WI38 (cell line): Measurements from ENCODE around the gene RNF225.

Source experiments
- H3K4me3 ChIP-seq: 2 replicates; pipeline ENCODE4 v1.5.1; 2011; ENCODE audit warnings: low read depth, mild to moderate bottlenecking, control low read depth, low read length
- TF ChIP-seq, protein P1 (sequence below): IDR thresholded peaks from 2 replicates; pipeline ENCODE4 v1.5.1; 2012; ENCODE audit warnings: low read depth, mild to moderate bottlenecking, control low read depth, low read length

RNF225 gene

DNA sequence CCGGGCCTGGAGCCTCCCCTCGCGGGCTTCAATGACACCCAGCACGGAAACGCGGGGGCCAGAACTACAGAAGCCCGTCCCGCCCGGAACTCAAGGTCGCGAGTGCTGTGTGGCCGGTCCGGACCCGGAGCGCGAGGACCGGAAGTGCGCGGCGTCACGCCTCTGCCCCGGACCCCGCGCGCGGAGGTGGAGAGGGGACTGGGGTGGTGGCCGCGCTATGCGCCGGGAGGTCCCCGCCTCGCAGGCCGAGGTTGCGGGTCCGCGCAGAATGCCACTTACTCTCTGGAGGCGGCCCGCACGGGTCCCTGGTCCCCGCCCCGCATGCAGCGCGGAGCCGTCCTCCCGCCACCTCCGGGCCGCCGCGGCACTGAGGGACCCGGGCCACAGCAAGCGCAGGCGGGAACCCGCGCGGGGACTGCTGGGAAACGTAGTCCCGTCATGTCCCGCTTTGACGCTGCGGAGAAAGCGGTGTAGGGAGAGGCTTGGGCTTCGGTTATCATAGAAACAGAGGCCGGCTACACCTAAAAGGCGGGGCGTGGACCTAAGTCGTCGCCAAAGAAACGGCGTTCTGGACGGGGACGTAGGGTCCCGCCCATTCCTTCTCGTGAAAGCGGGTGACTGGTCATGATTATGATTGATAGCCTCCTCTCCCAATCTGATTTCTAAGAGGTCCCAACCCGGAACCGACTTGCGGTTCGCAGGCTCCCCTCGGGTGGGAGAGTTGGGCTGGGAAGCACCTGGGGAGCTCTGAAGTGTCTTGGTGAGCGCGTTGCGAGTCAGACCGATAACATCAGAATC, 14.6 kb upstream of the RNF225 start, which contains the start of gene ZNF837:
Gene ZNF837, minus strand, starts transcription at position 369 of the 798 bp plus-strand sequence. CDS start 11,698 bp downstream, outside the sequence.
- TF ChIP-seq, protein P1, sequence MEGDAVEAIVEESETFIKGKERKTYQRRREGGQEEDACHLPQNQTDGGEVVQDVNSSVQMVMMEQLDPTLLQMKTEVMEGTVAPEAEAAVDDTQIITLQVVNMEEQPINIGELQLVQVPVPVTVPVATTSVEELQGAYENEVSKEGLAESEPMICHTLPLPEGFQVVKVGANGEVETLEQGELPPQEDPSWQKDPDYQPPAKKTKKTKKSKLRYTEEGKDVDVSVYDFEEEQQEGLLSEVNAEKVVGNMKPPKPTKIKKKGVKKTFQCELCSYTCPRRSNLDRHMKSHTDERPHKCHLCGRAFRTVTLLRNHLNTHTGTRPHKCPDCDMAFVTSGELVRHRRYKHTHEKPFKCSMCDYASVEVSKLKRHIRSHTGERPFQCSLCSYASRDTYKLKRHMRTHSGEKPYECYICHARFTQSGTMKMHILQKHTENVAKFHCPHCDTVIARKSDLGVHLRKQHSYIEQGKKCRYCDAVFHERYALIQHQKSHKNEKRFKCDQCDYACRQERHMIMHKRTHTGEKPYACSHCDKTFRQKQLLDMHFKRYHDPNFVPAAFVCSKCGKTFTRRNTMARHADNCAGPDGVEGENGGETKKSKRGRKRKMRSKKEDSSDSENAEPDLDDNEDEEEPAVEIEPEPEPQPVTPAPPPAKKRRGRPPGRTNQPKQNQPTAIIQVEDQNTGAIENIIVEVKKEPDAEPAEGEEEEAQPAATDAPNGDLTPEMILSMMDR, result no peak

DNA sequence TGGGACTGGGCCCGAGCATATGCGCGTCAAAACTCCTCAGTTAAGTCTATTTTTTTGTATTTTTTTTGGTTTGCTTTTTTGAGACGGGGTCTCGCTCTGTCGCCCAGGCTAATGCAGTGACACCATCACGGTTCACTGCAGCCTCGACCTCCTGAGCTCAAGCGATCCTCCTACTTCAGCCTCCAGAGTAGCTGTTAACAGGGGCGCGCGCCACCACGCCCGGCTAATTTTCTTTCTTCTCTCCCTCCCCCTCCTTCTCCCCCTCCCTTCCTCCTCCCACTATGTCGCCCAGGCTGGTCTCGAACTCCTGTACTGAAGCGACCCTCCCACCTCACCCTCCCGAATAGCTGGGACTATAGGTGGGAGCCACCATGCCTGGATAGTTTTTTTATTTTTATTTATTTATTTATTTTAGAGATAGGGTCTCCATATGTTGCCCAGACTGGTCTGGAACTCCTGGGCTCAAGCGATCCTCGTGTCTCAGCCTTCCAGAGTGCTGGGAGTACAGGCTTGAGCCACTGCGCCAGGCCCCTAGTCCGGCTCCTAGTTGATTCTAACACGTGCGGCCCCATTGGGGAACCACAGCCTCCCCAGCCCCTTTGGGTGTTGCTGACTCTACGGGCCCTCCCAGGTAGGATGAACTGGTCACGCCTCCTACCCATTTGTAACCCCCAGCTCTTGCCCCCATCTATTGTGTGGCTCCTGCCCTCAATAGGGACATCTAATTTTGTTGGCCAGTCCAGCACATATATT, 13.8 kb upstream of the RNF225 start:
- TF ChIP-seq, protein P1, result no peak
- peak overlapping the region; percentile 78 for H3K4me3 ChIP-seq

More for the DNA sequence above, 14.6 kb upstream of the RNF225 start, which contains the start of gene ZNF837:
- H3K4me3 ChIP-seq, result peak within 1 kb of the TSS; percentile 78

DNA sequence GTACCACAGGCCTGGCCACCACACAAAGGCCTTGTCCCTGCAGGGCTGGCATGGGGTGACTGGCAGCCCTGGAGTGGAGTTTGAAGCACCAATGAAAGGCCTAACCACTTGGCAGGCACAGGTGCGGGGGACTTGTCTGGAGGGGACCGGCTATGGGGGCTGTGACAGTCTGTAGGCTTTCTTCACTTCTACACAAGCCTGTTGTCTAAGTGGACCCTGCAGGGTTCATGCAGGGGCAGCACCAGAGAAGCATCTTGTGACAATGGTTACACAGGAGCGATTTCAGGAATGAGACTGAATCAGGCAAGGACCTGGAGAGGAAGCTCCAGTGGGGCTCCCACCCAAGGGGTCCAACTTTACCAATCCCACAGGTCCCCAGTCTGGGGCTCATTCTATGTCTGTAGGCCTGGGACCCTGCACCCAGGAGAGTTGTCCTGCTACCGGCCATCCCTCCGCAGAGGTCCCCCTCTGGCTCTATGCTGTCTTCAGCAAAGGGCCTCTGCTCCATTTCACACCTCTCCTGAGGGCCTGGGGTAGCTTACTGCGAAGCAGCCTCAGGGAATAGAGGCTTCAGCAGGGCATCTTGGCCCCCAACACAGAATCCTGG, 12.4 kb upstream of the RNF225 start:
- TF ChIP-seq, protein P1, result no peak
- H3K4me3 ChIP-seq, result no peak overlapping the region

DNA sequence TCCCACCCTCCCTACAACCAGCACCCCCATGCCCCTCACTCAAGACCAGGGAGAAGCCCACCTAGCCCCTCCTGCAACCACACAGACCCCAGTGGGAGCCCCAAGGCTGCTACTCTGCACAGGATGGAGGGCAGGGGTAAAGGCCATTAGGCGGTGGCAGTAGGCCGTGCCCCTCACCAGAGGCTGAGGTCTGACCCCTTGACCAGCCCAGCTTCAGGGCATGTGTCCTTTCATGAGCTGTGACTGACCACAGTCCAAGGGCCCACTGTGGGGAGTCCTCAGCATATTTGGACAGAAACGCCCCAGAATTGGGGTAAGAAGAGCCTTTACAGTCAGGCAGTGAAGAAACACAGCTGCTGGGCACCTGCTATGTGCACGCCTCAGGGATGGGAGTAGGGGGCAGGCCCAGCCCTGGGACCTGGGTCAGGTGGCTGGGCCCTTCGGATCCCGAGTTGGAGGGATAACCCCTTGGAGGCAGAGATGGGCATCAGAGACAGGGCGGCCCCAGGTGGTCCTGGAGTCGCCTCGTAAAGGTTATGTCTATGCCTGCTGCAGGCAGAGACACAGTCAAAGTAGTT, 10.1 kb upstream of the RNF225 start:
- TF ChIP-seq, protein P1, result no peak
- H3K4me3 ChIP-seq, result peak overlapping the region; percentile 97

DNA sequence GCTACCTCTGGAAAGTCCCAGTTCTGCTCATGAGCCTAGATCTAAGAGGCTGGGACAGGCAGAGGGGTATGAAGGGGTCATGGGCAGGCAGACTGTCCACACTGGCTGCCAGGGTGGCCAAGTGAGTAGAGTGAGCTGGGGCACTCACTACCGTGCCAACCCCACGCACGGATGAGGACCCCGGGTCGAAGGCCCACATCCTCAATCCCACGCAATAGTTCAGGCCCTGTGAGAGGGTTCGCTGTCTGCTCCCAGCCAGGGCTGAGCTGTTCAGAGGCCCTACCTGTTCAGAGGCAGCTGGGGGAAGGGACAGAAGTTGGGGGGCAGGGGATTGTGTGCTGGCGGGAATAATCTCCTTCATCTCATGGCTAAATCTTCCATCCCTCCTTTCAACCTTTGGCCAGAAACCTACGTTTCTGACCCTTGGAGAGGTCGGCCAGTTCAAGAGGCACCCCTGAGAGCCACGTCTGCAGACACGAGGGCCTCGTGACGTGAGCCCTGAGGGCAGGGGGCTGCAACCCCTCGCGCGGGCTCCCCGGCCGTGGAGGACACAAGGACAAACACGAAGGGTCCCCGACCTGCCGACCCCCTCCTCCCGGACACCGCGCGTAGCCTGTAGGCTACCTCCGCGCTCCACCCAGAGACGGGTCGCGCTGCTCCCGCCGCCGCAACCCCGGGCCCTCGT, 9.4 kb upstream of the RNF225 start:
- H3K4me3 ChIP-seq, result peak overlapping the region; percentile 97
- TF ChIP-seq, protein P1, result no peak

DNA sequence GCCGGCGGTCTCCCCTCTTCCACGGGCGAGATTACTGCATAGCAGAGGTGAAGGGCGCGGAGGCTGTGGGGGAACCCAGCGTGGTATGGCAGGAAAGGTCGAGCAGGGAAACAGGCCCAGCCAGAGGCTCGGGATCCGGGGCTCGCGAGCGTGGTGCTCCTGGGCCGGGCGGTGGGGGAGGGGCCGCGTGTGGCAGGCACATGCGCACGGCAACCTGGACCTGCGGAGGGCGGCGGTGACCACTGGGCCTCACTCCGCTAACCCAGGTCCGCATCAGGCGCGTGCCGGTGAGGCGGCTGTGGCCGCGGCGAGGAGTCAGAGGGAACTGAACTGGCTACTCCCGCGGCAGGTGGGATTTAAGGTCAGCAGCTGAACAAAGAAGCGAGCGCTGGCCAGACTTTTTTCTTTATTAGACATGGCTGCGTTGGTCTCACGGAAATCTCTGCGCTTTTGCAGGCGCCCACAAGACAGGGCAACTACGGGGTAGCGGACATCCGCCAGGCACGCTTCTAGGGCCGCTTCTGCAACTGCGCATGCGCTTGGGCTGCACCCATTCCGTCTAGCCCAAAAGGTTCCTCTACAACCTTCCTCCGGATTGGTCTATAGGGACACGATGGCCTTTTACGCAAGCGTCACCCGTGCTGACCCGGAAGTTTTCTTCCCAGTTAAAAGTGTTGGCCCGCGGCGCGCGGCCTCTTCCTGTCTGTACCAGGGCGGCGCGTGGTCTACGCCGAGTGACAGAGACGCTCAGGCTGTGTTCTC, 8.7 kb upstream of the RNF225 start, which contains the start of gene RPS5:
Gene RPS5, plus strand, starts transcription at position 694 of the 762 bp plus-strand sequence. CDS start 869 bp downstream, outside the sequence.
- peak within 1 kb of the TSS; percentile 97 for H3K4me3 ChIP-seq
- TF ChIP-seq, protein P1, result no peak
